Measurements from ENCODE around the gene ZFP28.

DNA sequence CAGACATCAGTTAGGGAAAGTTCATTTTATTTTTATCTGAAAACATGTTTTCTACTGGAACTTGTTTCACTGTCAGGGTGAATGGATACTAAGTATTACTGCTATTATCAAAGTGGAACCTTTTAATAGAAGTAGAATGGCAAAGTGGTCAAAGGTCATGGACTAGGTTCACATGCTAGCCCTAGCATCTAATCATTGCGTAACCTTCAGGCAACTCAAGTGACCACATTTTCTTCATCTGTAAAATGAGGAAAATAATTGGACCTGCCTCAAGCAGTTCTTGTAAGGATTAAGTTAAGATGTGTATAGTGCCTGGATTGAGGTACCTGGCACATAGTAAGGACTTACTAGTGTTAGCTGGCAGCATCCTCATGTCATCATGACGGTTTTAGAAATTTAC lies 5.0 kb downstream of the ZFP28 start:
- TF ChIP-seq, protein P1, sequence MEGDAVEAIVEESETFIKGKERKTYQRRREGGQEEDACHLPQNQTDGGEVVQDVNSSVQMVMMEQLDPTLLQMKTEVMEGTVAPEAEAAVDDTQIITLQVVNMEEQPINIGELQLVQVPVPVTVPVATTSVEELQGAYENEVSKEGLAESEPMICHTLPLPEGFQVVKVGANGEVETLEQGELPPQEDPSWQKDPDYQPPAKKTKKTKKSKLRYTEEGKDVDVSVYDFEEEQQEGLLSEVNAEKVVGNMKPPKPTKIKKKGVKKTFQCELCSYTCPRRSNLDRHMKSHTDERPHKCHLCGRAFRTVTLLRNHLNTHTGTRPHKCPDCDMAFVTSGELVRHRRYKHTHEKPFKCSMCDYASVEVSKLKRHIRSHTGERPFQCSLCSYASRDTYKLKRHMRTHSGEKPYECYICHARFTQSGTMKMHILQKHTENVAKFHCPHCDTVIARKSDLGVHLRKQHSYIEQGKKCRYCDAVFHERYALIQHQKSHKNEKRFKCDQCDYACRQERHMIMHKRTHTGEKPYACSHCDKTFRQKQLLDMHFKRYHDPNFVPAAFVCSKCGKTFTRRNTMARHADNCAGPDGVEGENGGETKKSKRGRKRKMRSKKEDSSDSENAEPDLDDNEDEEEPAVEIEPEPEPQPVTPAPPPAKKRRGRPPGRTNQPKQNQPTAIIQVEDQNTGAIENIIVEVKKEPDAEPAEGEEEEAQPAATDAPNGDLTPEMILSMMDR (IDR thresholded peaks at IDR 0.05) = no peak
- TF ChIP-seq POLR2A (IDR thresholded peaks at IDR 0.05) = no peak
